Measurements from ENCODE around the gene MAVS.
"Not testable (repeated sequence)": the region's sequence is repeated elsewhere in the genome, so short reads cannot be mapped to it uniquely, and the experiment has no call there.

The MAVS gene

GRCh38 chr20:3814928-3815495 lies 31.6 kb upstream of the MAVS start:
- no peak for DNase-seq (ENCODE audit: low read depth in 3 of 3)

GRCh38 chr20:3815703-3816315 lies 30.8 kb upstream of the MAVS start:
- DNase-seq (ENCODE audit: low read depth in 3 of 3) = no peak

GRCh38 chr20:3818155-3819151 lies 28.2 kb upstream of the MAVS start:
- no peak for DNase-seq (ENCODE audit: low read depth in 3 of 3)

GRCh38 chr20:3819411-3820047 lies 27.1 kb upstream of the MAVS start:
- no peak for DNase-seq (ENCODE audit: low read depth in 3 of 3)

- peak; percentile 80 to 90 (median 87) for DNase-seq (ENCODE audit: low read depth in 3 of 3)
These were observed 26.4 kb upstream of the MAVS start, which contains the start of gene AP5S1 for GRCh38 chr20:3820048-3820900. Gene AP5S1, plus strand, starts transcription at chr20:3820547. Its CDS starts 1,571 bp downstream, at chr20:3822118.

- DNase-seq (ENCODE audit: low read depth in 3 of 3) = no peak
These were observed 25.5 kb upstream of the MAVS start for GRCh38 chr20:3820901-3821727.

GRCh38 chr20:3821996-3822395 lies 24.6 kb upstream of the MAVS start:
- DNase-seq (ENCODE audit: low read depth in 3 of 3) = no peak

- no peak for DNase-seq (ENCODE audit: low read depth in 3 of 3)
These were observed 22.8 kb upstream of the MAVS start for GRCh38 chr20:3823881-3824280.

- no peak for DNase-seq (ENCODE audit: low read depth in 3 of 3)
These were observed 21.1 kb upstream of the MAVS start for GRCh38 chr20:3825526-3825925.

GRCh38 chr20:3826420-3826819 lies 20.2 kb upstream of the MAVS start:
- no peak for DNase-seq (ENCODE audit: low read depth in 3 of 3)

- DNase-seq (ENCODE audit: low read depth in 3 of 3) = no peak
These were observed 17.8 kb upstream of the MAVS start for GRCh38 chr20:3828798-3829197.

- not testable (repeated sequence) for DNase-seq (ENCODE audit: low read depth in 3 of 3)
These were observed 16.7 kb upstream of the MAVS start for GRCh38 chr20:3829891-3830290.

- no peak for DNase-seq (ENCODE audit: low read depth in 3 of 3)
These were observed 10.5 kb upstream of the MAVS start for GRCh38 chr20:3836132-3836531.

GRCh38 chr20:3839328-3839727 lies 7.3 kb upstream of the MAVS start:
- DNase-seq (ENCODE audit: low read depth in 3 of 3) = no peak

GRCh38 chr20:3840201-3840600 lies 6.4 kb upstream of the MAVS start:
- not testable (repeated sequence) for DNase-seq (ENCODE audit: low read depth in 3 of 3)

GRCh38 chr20:3842348-3842930 lies 4.2 kb upstream of the MAVS start:
- no peak for DNase-seq (ENCODE audit: low read depth in 3 of 3)

GRCh38 chr20:3843490-3843889 lies 3.1 kb upstream of the MAVS start:
- no peak for DNase-seq (ENCODE audit: low read depth in 3 of 3)

- DNase-seq (ENCODE audit: low read depth in 3 of 3) = not testable (repeated sequence)
These were observed 2.5 kb upstream of the MAVS start for GRCh38 chr20:3843990-3844619.

GRCh38 chr20:3846378-3846739 lies 275 bp upstream of the MAVS start:
- no peak for DNase-seq (ENCODE audit: low read depth in 3 of 3)

All from stimulated activated CD4-positive, alpha-beta T cell treated with anti-CD3 and anti-CD28 coated beads, TNF-alpha, amount 100 ng/mL, for 24 hours (primary cell).